Mesangial cell (primary cell): ENCODE measurements around the gene ZNF354B. TPM values are rescaled to one million over a fixed set of nuclear protein-coding genes. Genes with fewer than 3 reads are reported as not detected.

ENCODE experiments used
- total RNA-seq: library from RNA; depleted of rRNA; stranded (reverse); fragments of >200 nt; gene quantifications from 2 replicates; pipeline ENCODE4 v1.2.3, GENCODE V29; 2015

Gene ZNF354B
- 2.8 and 4.1 TPM in 2 replicates for total RNA-seq

GRCh38 chr5:178859625-178860521 is at the start of gene ZNF354B:
ZNF354B (plus strand) TSS chr5:178859953; CDS start chr5:178861048, 1,095 bp downstream.

GRCh38 chr5:178895615-178896571 is 36.1 kb downstream of the ZNF354B start, which contains the start of gene ZFP2:
ZFP2 (plus strand) TSS chr5:178895913; CDS start chr5:178931314, 35,401 bp downstream.

Other genes with a start within 250 kb of the ZNF354B start
- gene CLK4, start 232.9 kb upstream of the ZNF354B start, total RNA-seq: 3.9 and 6.8 TPM in 2 replicates
- 4.2 and 6.5 TPM in 2 replicates for gene ZNF354A, start 129.3 kb upstream of the ZNF354B start, total RNA-seq
- 0.33 and 1.1 TPM in 2 replicates for gene ZFP2, start 36.0 kb downstream of the ZNF354B start, total RNA-seq
- gene ZNF454, start 81.2 kb downstream of the ZNF354B start, total RNA-seq: 1.3 and 2.9 TPM in 2 replicates
- not detected in 2 replicates for gene GRM6, start 135.4 kb downstream of the ZNF354B start, total RNA-seq
- 0.49 and 2.4 TPM in 2 replicates for gene ZNF879, start 163.9 kb downstream of the ZNF354B start, total RNA-seq
- 2.0 and 4.7 TPM in 2 replicates for gene ZNF354C, start 200.4 kb downstream of the ZNF354B start, total RNA-seq